GM23248 (cell line): Measurements from ENCODE around the gene PAQR8. TPM values are rescaled to one million over a fixed set of nuclear protein-coding genes. Genes with fewer than 3 reads are reported as not detected.

ENCODE experiments used
- DNase-seq: peaks from one replicate; pipeline ENCODE4 v3.0.0-alpha.2; 2015
- H2AFZ ChIP-seq: fragments of 200-600 bp; sonication (generic); 2 replicates; pipeline ENCODE4 v1.6.1; 2016; ENCODE audit warnings: antibody characterized with exemption
- H3F3A ChIP-seq: fragments of 200-600 bp; sonication (generic); 2 replicates; pipeline ENCODE4 v1.6.1; 2016; ENCODE audit warnings: mild to moderate bottlenecking, antibody characterized with exemption, mixed run types; ENCODE audit not compliant: insufficient read depth
- H3K27ac ChIP-seq: fragments of 200-600 bp; sonication (generic); 2 replicates; pipeline ENCODE4 v1.5.1; 2016; ENCODE audit warnings: mild to moderate bottlenecking
- H3K27me3 ChIP-seq: fragments of 200-600 bp; sonication (generic); replicated peaks from 2 replicates; pipeline ENCODE4 v1.6.1; 2016; ENCODE audit warnings: mild to moderate bottlenecking; ENCODE audit not compliant: insufficient read depth
- H3K36me3 ChIP-seq: fragments of 200-600 bp; sonication (generic); 2 replicates; pipeline ENCODE4 v1.6.1; 2016; ENCODE audit warnings: low read depth, mild to moderate bottlenecking
- H3K4me1 ChIP-seq: fragments of 200-600 bp; sonication (generic); 2 replicates; pipeline ENCODE4 v1.6.1; 2016; ENCODE audit warnings: mild to moderate bottlenecking; ENCODE audit not compliant: insufficient read depth
- H3K4me2 ChIP-seq: fragments of 200-600 bp; sonication (generic); one replicate; pipeline ENCODE4 v1.6.1; 2016; ENCODE audit warnings: mild to moderate bottlenecking; ENCODE audit not compliant: unreplicated experiment
- H3K4me3 ChIP-seq: fragments of 200-600 bp; sonication (generic); 2 replicates; pipeline ENCODE4 v1.5.1; 2016; ENCODE audit warnings: mild to moderate bottlenecking
- H3K79me2 ChIP-seq: fragments of 200-600 bp; sonication (generic); 2 replicates; pipeline ENCODE4 v1.6.1; 2016; ENCODE audit warnings: mild to moderate bottlenecking; ENCODE audit not compliant: insufficient read depth
- H3K9ac ChIP-seq: fragments of 200-600 bp; sonication (generic); 2 replicates; pipeline ENCODE4 v1.6.1; 2016; ENCODE audit warnings: mild to moderate bottlenecking
- H3K9me2 ChIP-seq: fragments of 200-600 bp; sonication (generic); 2 replicates; pipeline ENCODE4 v1.6.1; 2016; ENCODE audit warnings: mixed run types, mild to moderate bottlenecking, moderate library complexity; ENCODE audit not compliant: insufficient read depth
- H3K9me3 ChIP-seq: fragments of 200-600 bp; sonication (generic); one replicate; pipeline ENCODE4 v1.6.1; 2017; ENCODE audit warnings: low read depth
- H4K20me1 ChIP-seq: fragments of 200-600 bp; sonication (generic); 2 replicates; pipeline ENCODE4 v1.6.0; 2016; ENCODE audit not compliant: insufficient read depth
- EZH2 ChIP-seq: fragments of 200-600 bp; sonication (generic); IDR thresholded peaks from 2 replicates; pipeline ENCODE4 v1.6.1; 2018; ENCODE audit warnings: antibody characterized with exemption, mild to moderate bottlenecking; ENCODE audit not compliant: insufficient read depth, poor library complexity, severe bottlenecking
- EZH2phosphoT487 ChIP-seq: fragments of 200-600 bp; sonication (generic); IDR thresholded peaks from 2 replicates; pipeline ENCODE4 v1.6.1; 2018; ENCODE audit warnings: antibody characterized with exemption, moderate library complexity, mild to moderate bottlenecking, low read depth; ENCODE audit not compliant: insufficient read depth
- WGBS, 2 experiments: methylation state at CpG; one replicate each; pipeline ENCODE4 v1.1.6; 2015 to 2017; ENCODE audit warnings: low lambda C conversion rate in 2 of 2, low coverage in 1 of 2; ENCODE audit errors: missing lambda C conversion rate in 2 of 2; 5-methylcytosine and 5-hydroxymethylcytosine counted together
- in situ Hi-C: fragments of 300-500 bp; cut with MboI; formaldehyde crosslinking; loops from 2 replicates; pipeline ENCODE4 v1.15.0; 2020
- polyA plus RNA-seq: library from polyadenylated mRNA; unstranded; fragments of >200 nt; fragmentation: Nextera tagmentation; extraction: Ambion mirVana; gene quantifications from 2 replicates; pipeline ENCODE4 v1.2.1, GENCODE V29; 2016
- total RNA-seq: library from RNA; depleted of rRNA; stranded (reverse); fragments of >200 nt; shearing (Covaris generic); gene quantifications from 2 replicates; pipeline ENCODE4 v1.2.3, GENCODE V29; 2014

Gene PAQR8
- total and polyA plus RNA-seq, 2 experiments from 2014 or later: 2.5 to 3.4 TPM

- H4K20me1 ChIP-seq: no peaks in the 10 kb centered on the region
- no peaks in the 10 kb centered on the region for H3K79me2 ChIP-seq
- no peak overlapping the region for H3K4me2 ChIP-seq
- DNase-seq: no peak
- no peak overlapping the region for H3K27ac ChIP-seq
- no peaks in the 10 kb centered on the region for H3K27me3 ChIP-seq
- H2AFZ ChIP-seq: no peak overlapping the region
- 91 to 93% methylated on average over 6 of the region's 6 CpGs for WGBS, 2 experiments
- H3K9me2 ChIP-seq: no peaks in the 10 kb centered on the region
- H3K4me1 ChIP-seq: no peaks in the 10 kb centered on the region
- no peaks in the 10 kb centered on the region for H3K36me3 ChIP-seq
- H3K4me3 ChIP-seq: no peak overlapping the region
- no peak overlapping the region for H3K9ac ChIP-seq
- TF ChIP-seq EZH2phosphoT487 (no peak), EZH2 (no peak)
- H3K9me3 ChIP-seq: no peaks in the 10 kb centered on the region
- in situ Hi-C loops: no loop called here
- no peaks in the 10 kb centered on the region for H3F3A ChIP-seq
Observed at GRCh38 chr6:52368002-52368401, 6.1 kb downstream of the PAQR8 start.

- TF ChIP-seq EZH2phosphoT487 (no peak), EZH2 (no peak)
- Histone ChIP-seq H3K4me2 (no peak overlapping the region), H3K27ac (no peak overlapping the region), H2AFZ (no peak overlapping the region), H3K4me3 (no peak overlapping the region), H4K20me1 (no peaks in the 10 kb centered on the region), H3K36me3 (no peaks in the 10 kb centered on the region), H3K4me1 (no peaks in the 10 kb centered on the region), H3K9me3 (no peaks in the 10 kb centered on the region), H3K79me2 (no peaks in the 10 kb centered on the region), H3K27me3 (no peaks in the 10 kb centered on the region), H3F3A (no peaks in the 10 kb centered on the region), H3K9ac (no peak overlapping the region), H3K9me2 (no peaks in the 10 kb centered on the region)
- in situ Hi-C loops: no loop called here
- WGBS, 2 experiments: 97 to 100% methylated on average over 2 of the region's 2 CpGs
- no peak for DNase-seq
Observed at GRCh38 chr6:52369234-52369633, 7.3 kb downstream of the PAQR8 start.

GRCh38 chr6:52371656-52372191, 9.8 kb downstream of the PAQR8 start:
- H4K20me1 ChIP-seq: no peaks in the 10 kb centered on the region
- in situ Hi-C loops: no loop called here
- H3K27ac ChIP-seq: no peak overlapping the region
- no peak overlapping the region for H3K9ac ChIP-seq
- H3K4me1 ChIP-seq: no peaks in the 10 kb centered on the region
- DNase-seq: no peak
- no peaks in the 10 kb centered on the region for H3K36me3 ChIP-seq
- H2AFZ ChIP-seq: no peak overlapping the region
- no peak overlapping the region for H3K4me2 ChIP-seq
- H3K27me3 ChIP-seq: no peaks in the 10 kb centered on the region
- 4 to 13% methylated on average over 2 of the region's 2 CpGs for WGBS, 2 experiments
- no peak for TF ChIP-seq EZH2
- TF ChIP-seq EZH2phosphoT487: no peak
- no peaks in the 10 kb centered on the region for H3K79me2 ChIP-seq
- H3K4me3 ChIP-seq: no peak overlapping the region
- H3K9me3 ChIP-seq: no peaks in the 10 kb centered on the region
- no peaks in the 10 kb centered on the region for H3K9me2 ChIP-seq
- no peaks in the 10 kb centered on the region for H3F3A ChIP-seq

- no peak for DNase-seq
- Histone ChIP-seq H3K36me3 (no peaks in the 10 kb centered on the region), H3K4me2 (no peak overlapping the region), H3K27me3 (no peaks in the 10 kb centered on the region), H4K20me1 (no peaks in the 10 kb centered on the region), H3K9me2 (no peaks in the 10 kb centered on the region), H2AFZ (no peak overlapping the region), H3K9ac (no peak overlapping the region), H3K79me2 (no peaks in the 10 kb centered on the region), H3K9me3 (no peaks in the 10 kb centered on the region), H3K27ac (no peak overlapping the region), H3F3A (no peaks in the 10 kb centered on the region), H3K4me1 (no peaks in the 10 kb centered on the region), H3K4me3 (no peak overlapping the region)
- 86 to 91% methylated on average over 5 of the region's 5 CpGs for WGBS, 2 experiments
- TF ChIP-seq EZH2phosphoT487 (no peak), EZH2 (no peak)
- in situ Hi-C loops: no loop called here
Observed at GRCh38 chr6:52373151-52373690, 11.3 kb downstream of the PAQR8 start.
